HepG2 (cell line): ENCODE measurements around the gene SRP19. TPM values are rescaled to one million over a fixed set of nuclear protein-coding genes. Genes with fewer than 3 reads are reported as not detected.

Experiments
- CHCHD3 ChIP-seq: sonication (generic); formaldehyde crosslinking; IDR thresholded peaks from 2 replicates; pipeline ENCODE4 v1.8.0; 2022; ENCODE audit warnings: mild to moderate bottlenecking, missing genetic modification reagents, moderate library complexity
- FIP1L1 ChIP-seq: fragments of 200-400 bp; formaldehyde crosslinking; IDR thresholded peaks from 2 replicates; pipeline ENCODE4 v1.6.1; 2018; ENCODE audit warnings: low read depth, mild to moderate bottlenecking, low read length, moderate library complexity, borderline replicate concordance; ENCODE audit not compliant: insufficient read depth
- FOSL2 ChIP-seq: sonication (generic); formaldehyde crosslinking; IDR thresholded peaks from 2 replicates; pipeline ENCODE4 v1.4.0; 2020; ENCODE audit warnings: missing genetic modification reagents
- IRF2 ChIP-seq: IDR thresholded peaks from 2 replicates; pipeline ENCODE4 v1.6.1; 2018; ENCODE audit warnings: missing genetic modification reagents, missing compliant biosample characterization
- ISX ChIP-seq: sonication (generic); formaldehyde crosslinking; conservative IDR thresholded peaks from 2 replicates; pipeline ENCODE4 v1.5.0; 2020; ENCODE audit warnings: missing genetic modification reagents
- KLF13 ChIP-seq: sonication (generic); formaldehyde crosslinking; IDR thresholded peaks from 2 replicates; pipeline ENCODE4 v1.4.0; 2020; ENCODE audit warnings: mild to moderate bottlenecking, missing genetic modification reagents
- MBD4 ChIP-seq: IDR thresholded peaks from 2 replicates; pipeline ENCODE4 v1.6.1; 2012; ENCODE audit warnings: low read length, inconsistent platforms, borderline replicate concordance
- MEIS1 ChIP-seq: sonication (generic); formaldehyde crosslinking; IDR thresholded peaks from 2 replicates; pipeline ENCODE4 v1.9.0; 2021; ENCODE audit warnings: mild to moderate bottlenecking, missing genetic modification reagents, moderate library complexity, borderline replicate concordance
- MZF1 ChIP-seq: sonication (generic); formaldehyde crosslinking; IDR thresholded peaks from 2 replicates; pipeline ENCODE4 v1.8.1; 2023; ENCODE audit warnings: mild to moderate bottlenecking, missing genetic modification reagents, borderline replicate concordance
- NFIC ChIP-seq: IDR thresholded peaks from 2 replicates; pipeline ENCODE4 v1.6.1; 2012; ENCODE audit warnings: mild to moderate bottlenecking, low read length, inconsistent platforms
- NFKBIZ ChIP-seq: IDR thresholded peaks from 2 replicates; pipeline ENCODE4 v1.6.1; 2018; ENCODE audit warnings: missing genetic modification reagents, missing compliant biosample characterization
- RCOR2 ChIP-seq: IDR thresholded peaks from 2 replicates; pipeline ENCODE4 v1.6.1; 2016; ENCODE audit warnings: missing biosample characterization, missing genetic modification reagents
- REL ChIP-seq: sonication (generic); formaldehyde crosslinking; conservative IDR thresholded peaks from 2 replicates; pipeline ENCODE4 v1.8.0; 2022; ENCODE audit warnings: mild to moderate bottlenecking, missing genetic modification reagents, moderate library complexity
- RFXANK ChIP-seq: IDR thresholded peaks from 2 replicates; pipeline ENCODE4 v1.6.1; 2016
- TARDBP ChIP-seq: sonication (generic); formaldehyde crosslinking; IDR thresholded peaks from 2 replicates; pipeline ENCODE4 v1.8.0; 2022; ENCODE audit warnings: mild to moderate bottlenecking, missing genetic modification reagents
- TOE1 ChIP-seq: sonication (generic); formaldehyde crosslinking; IDR thresholded peaks from 2 replicates; pipeline ENCODE4 v1.4.0; 2020; ENCODE audit warnings: mild to moderate bottlenecking, missing genetic modification reagents
- ZFY ChIP-seq: sonication (generic); formaldehyde crosslinking; IDR thresholded peaks from 2 replicates; pipeline ENCODE4 v1.4.0; 2020; ENCODE audit warnings: missing genetic modification reagents
- ZMAT3 ChIP-seq: sonication (generic); formaldehyde crosslinking; conservative IDR thresholded peaks from 2 replicates; pipeline ENCODE4 v1.7.0; 2021; ENCODE audit warnings: missing genetic modification reagents
- ZNF12 ChIP-seq: sonication (generic); formaldehyde crosslinking; IDR thresholded peaks from 2 replicates; pipeline ENCODE4 v1.5.0; 2020; ENCODE audit warnings: missing genetic modification reagents
- ZNF124 ChIP-seq: sonication (generic); formaldehyde crosslinking; IDR thresholded peaks from 2 replicates; pipeline ENCODE4 v1.4.0; 2020; ENCODE audit warnings: missing genetic modification reagents
- ZNF256 ChIP-seq: sonication (generic); formaldehyde crosslinking; conservative IDR thresholded peaks from 2 replicates; pipeline ENCODE4 v1.4.0; 2020; ENCODE audit warnings: missing genetic modification reagents
- ZNF430 ChIP-seq: sonication (generic); formaldehyde crosslinking; IDR thresholded peaks from 2 replicates; pipeline ENCODE4 v1.9.0; 2021; ENCODE audit warnings: mild to moderate bottlenecking, missing genetic modification reagents
- ZNF567 ChIP-seq: sonication (generic); formaldehyde crosslinking; IDR thresholded peaks from 2 replicates; pipeline ENCODE4 v1.8.1; 2023; ENCODE audit warnings: mild to moderate bottlenecking, missing genetic modification reagents, borderline replicate concordance
- ZNF616 ChIP-seq: sonication (generic); formaldehyde crosslinking; IDR thresholded peaks from 2 replicates; pipeline ENCODE4 v1.5.0; 2020; ENCODE audit warnings: low read depth, mild to moderate bottlenecking, missing genetic modification reagents
- ZNF720 ChIP-seq: sonication (generic); formaldehyde crosslinking; IDR thresholded peaks from 2 replicates; pipeline ENCODE4 v1.4.0; 2020; ENCODE audit warnings: missing genetic modification reagents
- ZNF781 ChIP-seq: sonication (generic); formaldehyde crosslinking; IDR thresholded peaks from 2 replicates; pipeline ENCODE4 v1.5.1; 2020; ENCODE audit warnings: borderline replicate concordance, mild to moderate bottlenecking, missing genetic modification reagents; ENCODE audit errors: not compliant biosample characterization
- polyA plus RNA-seq, 8 experiments: library from polyadenylated mRNA; depleted of rRNA in 3 of 8; stranded (reverse) in 7 of 8; unstranded in 1 of 8; fragments of >200 nt; fragmentation: Illumina TruSeq in 4 of 8; extraction: Trizol in 4 of 8; gene quantifications; 2 replicates each; pipeline versions ENCODE4 v1.2.1 to v1.2.3, GENCODE V29; 2011 to 2016; ENCODE audit warnings: low read depth in 4 of 8, missing spikeins in 1 of 8, mixed read lengths in 1 of 8; ENCODE audit not compliant: insufficient read depth in 1 of 8
- total RNA-seq, 5 experiments: library from RNA; depleted of rRNA; stranded (reverse); fragments of >200 nt; fragmentation: Illumina TruSeq; extraction: Trizol; gene quantifications; 2 replicates each; pipeline ENCODE4 v1.2.3, GENCODE V29; 2016; ENCODE audit warnings: low read depth in 1 of 5
- TF ChIP-seq, protein P1 (sequence below): sonication (generic); formaldehyde crosslinking; IDR thresholded peaks from 2 replicates; pipeline ENCODE4 v1.4.0; 2020; ENCODE audit warnings: mild to moderate bottlenecking, low read depth, missing genetic modification reagents
- TF ChIP-seq, protein P2 (sequence below): sonication (generic); formaldehyde crosslinking; IDR thresholded peaks from 2 replicates; pipeline ENCODE4 v1.4.0; 2020; ENCODE audit warnings: missing genetic modification reagents
- TF ChIP-seq, protein P3 (sequence below): IDR thresholded peaks from 2 replicates; pipeline ENCODE4 v1.6.1; 2016; ENCODE audit warnings: mild to moderate bottlenecking, missing biosample characterization, missing genetic modification reagents
- TF ChIP-seq, protein P4 (sequence below): sonication (generic); IDR thresholded peaks from 2 replicates; pipeline ENCODE4 v1.6.1; 2016; ENCODE audit warnings: low read depth, borderline replicate concordance

Gene SRP19
- total and polyA plus RNA-seq, 2 of the 13 experiments (the other 11 are each of a cell fraction or from before 2014, with no cell fraction given) = 46.9 to 143 TPM

DNA sequence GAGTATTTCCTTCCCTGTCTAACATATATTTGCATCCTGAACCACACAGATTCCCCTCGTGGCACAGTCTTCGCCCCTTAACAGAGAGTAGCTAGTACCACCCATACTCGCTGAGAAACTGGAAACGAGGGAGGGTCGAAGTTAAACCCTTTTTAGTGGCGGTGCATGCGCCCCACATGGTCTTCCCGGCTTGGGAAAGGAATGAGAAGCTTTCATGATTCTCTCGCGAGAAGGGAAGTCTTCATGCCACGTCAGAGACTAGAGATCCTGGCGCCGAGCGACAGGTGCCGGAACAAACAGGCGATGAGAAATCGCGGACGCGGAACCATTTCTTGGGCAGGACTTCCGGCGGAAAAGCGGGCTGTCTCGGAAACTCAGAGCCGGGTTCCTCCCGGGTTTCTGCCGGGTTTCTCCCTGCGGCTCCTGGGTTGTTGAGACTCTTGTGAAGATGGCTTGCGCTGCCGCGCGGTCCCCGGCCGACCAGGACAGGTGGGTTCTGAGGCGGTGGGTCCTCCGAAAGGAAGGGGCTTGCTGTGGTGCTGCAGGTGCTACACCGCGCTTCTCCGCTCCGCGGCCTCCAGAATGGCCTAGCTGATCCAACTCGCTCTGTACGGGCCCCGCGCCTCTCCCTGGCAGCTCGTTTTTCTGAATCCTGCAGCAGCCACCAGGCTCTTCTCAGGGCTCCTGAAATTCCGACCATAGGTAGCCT, at the start of gene SRP19 (continued):
- no peak for TF ChIP-seq ZNF616 (CRISPR knock-in tag)
- TF ChIP-seq ISX = peak; percentile 88
- TF ChIP-seq ZNF256 (CRISPR knock-in tag) = peak; percentile 97
- TF ChIP-seq MBD4 = no peak
- TF ChIP-seq, protein P1, sequence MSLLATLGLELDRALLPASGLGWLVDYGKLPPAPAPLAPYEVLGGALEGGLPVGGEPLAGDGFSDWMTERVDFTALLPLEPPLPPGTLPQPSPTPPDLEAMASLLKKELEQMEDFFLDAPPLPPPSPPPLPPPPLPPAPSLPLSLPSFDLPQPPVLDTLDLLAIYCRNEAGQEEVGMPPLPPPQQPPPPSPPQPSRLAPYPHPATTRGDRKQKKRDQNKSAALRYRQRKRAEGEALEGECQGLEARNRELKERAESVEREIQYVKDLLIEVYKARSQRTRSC (CRISPR knock-in tag) = peak; percentile 74; the same call in 1 of the 2 replicates
- peak; percentile 68; the same call in 1 of the 2 replicates for TF ChIP-seq MEIS1 (CRISPR knock-in tag)
- 0 out of 2 replicates have a peak, but pooled peaks have one; percentile 28 for TF ChIP-seq ZNF12
- peak; percentile 79; the same call in 1 of the 2 replicates for TF ChIP-seq NFKBIZ (CRISPR knock-in tag)
- peak; percentile 85 for TF ChIP-seq TOE1 (CRISPR knock-in tag)
- TF ChIP-seq, protein P2, sequence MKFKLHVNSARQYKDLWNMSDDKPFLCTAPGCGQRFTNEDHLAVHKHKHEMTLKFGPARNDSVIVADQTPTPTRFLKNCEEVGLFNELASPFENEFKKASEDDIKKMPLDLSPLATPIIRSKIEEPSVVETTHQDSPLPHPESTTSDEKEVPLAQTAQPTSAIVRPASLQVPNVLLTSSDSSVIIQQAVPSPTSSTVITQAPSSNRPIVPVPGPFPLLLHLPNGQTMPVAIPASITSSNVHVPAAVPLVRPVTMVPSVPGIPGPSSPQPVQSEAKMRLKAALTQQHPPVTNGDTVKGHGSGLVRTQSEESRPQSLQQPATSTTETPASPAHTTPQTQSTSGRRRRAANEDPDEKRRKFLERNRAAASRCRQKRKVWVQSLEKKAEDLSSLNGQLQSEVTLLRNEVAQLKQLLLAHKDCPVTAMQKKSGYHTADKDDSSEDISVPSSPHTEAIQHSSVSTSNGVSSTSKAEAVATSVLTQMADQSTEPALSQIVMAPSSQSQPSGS (CRISPR knock-in tag) = peak; percentile 90
- no peak for TF ChIP-seq NFIC
- TF ChIP-seq ZNF124 (CRISPR knock-in tag) = peak; percentile 79
- no peak for TF ChIP-seq RCOR2
- 0 out of 2 replicates have a peak, but pooled peaks have one; percentile 78 for TF ChIP-seq CHCHD3 (CRISPR knock-in tag)
- no peak for TF ChIP-seq ZNF567
- TF ChIP-seq, protein P3, sequence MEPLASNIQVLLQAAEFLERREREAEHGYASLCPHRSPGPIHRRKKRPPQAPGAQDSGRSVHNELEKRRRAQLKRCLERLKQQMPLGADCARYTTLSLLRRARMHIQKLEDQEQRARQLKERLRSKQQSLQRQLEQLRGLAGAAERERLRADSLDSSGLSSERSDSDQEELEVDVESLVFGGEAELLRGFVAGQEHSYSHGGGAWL (CRISPR knock-in tag) = peak; percentile 74; the same call in 1 of the 2 replicates
- no peak for TF ChIP-seq ZNF720 (CRISPR knock-in tag)
- peak; percentile 92 for TF ChIP-seq ZNF781
- TF ChIP-seq KLF13 (CRISPR knock-in tag) = no peak
- peak; percentile 91 for TF ChIP-seq ZNF430 (CRISPR knock-in tag)
- TF ChIP-seq ZMAT3 (CRISPR knock-in tag) = peak; percentile 91
- TF ChIP-seq FIP1L1 = no peak
- peak; percentile 81; the same call in 1 of the 2 replicates for TF ChIP-seq IRF2
- TF ChIP-seq, protein P4, sequence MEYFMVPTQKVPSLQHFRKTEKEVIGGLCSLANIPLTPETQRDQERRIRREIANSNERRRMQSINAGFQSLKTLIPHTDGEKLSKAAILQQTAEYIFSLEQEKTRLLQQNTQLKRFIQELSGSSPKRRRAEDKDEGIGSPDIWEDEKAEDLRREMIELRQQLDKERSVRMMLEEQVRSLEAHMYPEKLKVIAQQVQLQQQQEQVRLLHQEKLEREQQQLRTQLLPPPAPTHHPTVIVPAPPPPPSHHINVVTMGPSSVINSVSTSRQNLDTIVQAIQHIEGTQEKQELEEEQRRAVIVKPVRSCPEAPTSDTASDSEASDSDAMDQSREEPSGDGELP = no peak
- TF ChIP-seq REL (CRISPR knock-in tag) = no peak
- TF ChIP-seq ZFY (CRISPR knock-in tag) = peak; percentile 95
- TF ChIP-seq FOSL2 (CRISPR knock-in tag) = peak; percentile 55
- TF ChIP-seq MZF1 = 0 out of 2 replicates have a peak, but pooled peaks have one; percentile 16
- TF ChIP-seq RFXANK (CRISPR knock-in tag) = no peak
- TF ChIP-seq TARDBP (CRISPR knock-in tag) = peak; percentile 75; the same call in 1 of the 2 replicates
